Activated CD4-positive, CD25-positive, alpha-beta regulatory T cell treated with anti-CD3 and anti-CD28 coated beads, Interleukin-2, amount 50 U/mL, for 24 hours (primary cell): Measurements from ENCODE around the gene BEST1.
"Not testable (repeated sequence)": the region's sequence is repeated elsewhere in the genome, so short reads cannot be mapped to it uniquely, and the experiment has no call there.

ENCODE experiments used
- ATAC-seq, 2 donors: fragments of 150-1000 bp; cut with Tn5 transposase; one replicate each; pipeline ENCODE4 v1.10.0; 2021; ENCODE audit warnings: mild to moderate bottlenecking in 1 of 2, moderate library complexity in 1 of 2

The BEST1 gene

DNA sequence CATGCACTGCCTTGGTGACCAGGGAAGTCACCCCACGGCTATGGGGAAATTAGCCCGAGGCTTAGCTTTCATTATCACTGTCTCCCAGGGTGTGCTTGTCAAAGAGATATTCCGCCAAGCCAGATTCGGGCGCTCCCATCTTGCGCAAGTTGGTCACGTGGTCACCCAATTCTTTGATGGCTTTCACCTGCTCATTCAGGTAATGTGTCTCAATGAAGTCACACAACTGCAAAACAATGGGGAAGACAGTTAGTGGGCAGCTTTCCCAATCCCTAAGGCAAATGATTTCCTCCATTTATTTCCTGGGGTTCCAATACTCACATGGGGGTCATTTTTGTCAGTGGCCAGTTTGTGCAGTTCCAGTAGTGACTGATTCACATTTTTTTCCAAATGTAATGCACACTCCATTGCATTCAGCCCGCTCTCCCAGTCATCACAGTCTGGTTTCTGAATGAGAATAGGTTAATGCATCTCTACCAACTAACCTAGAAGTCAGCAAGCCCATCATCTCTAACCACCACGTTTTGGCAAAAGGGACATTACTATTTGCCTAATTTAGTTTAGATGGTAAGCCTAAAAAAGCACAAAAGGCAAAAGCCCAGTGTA, 14.6 kb downstream of the BEST1 start:
- ATAC-seq, result not testable (repeated sequence)

GRCh38 chr11:61966734-61967115, 16.6 kb downstream of the BEST1 start:
- ATAC-seq, result no peak

GRCh38 chr11:61967116-61967923, 17.2 kb downstream of the BEST1 start, which contains the start of gene FTH1:
FTH1 (minus strand) TSS chr11:61967634; CDS start chr11:61967425, 209 bp downstream.
- ATAC-seq, result peak; percentile 79 to 85

DNA sequence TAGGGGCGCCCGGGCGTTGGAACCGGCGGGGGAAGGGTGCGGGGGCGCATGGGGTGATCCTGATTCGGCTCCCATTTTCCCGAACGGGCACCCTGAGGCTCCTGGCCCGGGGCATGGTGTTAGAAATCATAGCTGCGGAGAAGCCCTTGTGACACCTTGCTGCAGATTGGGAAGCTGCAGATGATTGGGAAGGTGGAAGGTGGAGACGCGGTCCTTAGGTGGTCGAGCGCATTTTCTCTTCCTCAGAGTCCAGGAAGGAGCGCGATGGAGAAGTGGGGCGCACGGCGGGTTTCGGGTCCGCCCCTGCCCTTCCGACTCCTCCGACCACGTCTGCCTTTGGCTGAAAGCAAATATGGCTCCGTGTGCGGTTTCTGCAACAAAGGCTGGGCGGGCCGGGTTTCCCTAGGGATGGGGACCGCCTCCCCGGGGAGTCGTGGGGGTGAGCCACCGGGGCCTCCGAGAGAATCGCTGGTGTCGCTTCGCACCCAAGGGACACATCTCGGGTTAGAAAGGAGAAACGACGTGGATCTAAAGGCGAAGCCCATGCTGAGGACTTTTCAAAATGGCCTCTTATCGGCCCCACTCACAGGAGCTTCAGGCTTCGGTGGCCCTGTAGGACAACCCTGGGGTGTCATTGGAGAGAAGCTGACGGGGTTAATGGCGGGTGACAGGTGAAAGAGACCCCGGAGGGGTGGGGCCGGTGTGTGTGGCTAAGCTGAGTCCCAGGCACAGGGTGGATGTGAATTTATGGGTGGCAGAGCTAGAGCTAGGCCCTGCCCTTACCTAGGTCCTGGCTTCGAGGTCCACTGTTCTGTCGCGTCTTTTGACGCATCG, 18.0 kb downstream of the BEST1 start:
- no peak for ATAC-seq

GRCh38 chr11:61968758-61969390, 18.7 kb downstream of the BEST1 start:
- no peak for ATAC-seq

DNA sequence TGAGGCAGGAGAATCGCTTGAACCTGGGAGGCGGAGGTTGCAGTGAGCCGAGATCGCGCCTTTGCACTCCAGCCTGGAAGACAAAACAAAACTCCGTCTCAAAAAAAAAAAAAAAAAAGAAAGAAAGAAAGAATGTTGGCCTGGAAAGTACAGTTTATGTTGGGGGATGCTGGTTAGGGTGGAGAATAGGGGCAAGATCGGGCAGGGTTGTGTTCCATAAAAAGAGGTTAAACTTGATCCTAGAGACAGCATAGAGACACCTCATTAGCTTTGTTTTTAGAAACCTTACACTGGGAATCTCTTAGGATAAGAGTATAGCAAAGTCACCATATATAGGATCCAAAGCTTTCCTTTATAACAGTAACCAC, 19.2 kb downstream of the BEST1 start:
- no peak for ATAC-seq

- peak; percentile 37 to 55 for ATAC-seq
Observed at GRCh38 chr11:61969838-61970662, 19.9 kb downstream of the BEST1 start.

- peak in 1 of 2 donors; percentile 25 for ATAC-seq
Observed at GRCh38 chr11:61971248-61972111, 21.3 kb downstream of the BEST1 start.

- no peak for ATAC-seq
Observed at GRCh38 chr11:61972112-61972671, 22.0 kb downstream of the BEST1 start.

DNA sequence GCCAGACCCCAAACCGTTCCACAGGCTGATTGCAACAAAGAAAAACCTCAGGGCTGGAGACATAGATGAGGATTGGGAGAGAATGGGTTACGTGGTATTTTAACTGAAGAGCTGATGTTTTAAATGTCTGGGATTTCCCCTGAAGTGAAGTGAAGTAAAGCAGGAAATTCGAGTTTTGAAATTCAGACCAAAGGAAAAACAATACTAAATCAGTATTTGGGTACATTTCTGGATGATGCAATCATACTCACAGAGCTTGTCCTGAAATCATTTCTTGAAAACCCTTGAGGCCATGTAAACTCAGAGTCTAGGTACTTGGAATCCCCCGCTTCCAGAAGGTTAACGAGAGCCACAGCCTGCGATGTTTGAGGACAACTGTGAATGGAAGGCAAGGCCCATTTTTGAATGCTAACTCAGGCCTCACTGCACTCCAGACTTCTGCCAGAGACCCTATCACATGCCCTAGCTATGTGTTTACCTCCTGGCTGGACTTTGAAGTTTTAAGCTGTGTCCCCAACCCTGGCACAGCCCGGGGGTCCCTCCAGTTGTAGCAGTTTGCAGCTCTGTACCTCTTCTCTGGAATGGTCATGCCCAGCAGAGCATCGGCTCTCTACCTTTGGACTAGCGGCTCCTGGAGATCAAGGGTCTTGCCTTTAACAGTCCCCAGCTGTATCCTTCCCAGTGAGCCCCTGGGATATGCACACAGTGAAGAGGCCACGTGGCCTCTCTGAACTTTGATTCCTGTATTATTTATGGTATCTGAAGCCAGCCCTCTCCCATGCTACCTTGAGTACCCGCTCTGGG, 22.7 kb downstream of the BEST1 start:
- ATAC-seq, result no peak

DNA sequence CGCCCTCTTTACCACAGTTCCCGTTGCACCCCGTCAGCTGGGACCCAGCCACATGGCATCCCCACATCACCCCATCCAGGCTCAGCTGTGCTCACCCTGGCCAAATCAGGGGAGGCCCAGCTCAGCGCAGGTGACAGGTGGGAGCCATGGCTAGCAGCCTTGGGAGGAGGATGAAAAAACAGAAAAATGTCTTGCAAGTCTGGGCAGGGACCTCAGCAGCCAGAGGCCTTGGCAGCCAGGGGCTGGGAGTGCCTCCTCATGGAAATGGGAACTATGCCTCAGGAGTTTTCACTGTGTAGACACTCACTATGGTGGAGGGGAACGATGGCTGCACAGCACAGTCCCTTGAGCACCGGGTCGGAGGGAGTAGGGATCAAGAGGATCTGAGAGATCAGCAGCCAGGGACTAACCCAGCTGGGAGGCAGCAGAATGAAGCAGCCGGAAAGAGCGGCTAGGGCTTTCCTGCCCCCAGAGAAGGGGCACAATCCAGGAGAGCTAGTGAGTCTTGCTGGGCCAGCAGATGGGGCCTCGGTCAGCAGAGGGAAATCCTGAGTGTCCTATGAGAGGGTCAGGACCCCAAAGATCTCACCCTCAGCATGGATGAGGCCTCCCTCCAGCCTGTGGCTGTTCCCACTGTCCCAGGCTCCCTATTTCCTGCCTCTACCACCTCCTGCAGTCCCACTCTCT, 23.5 kb downstream of the BEST1 start:
- ATAC-seq, result no peak

GRCh38 chr11:61974766-61975631, 24.8 kb downstream of the BEST1 start:
- no peak for ATAC-seq

- ATAC-seq, result no peak
Observed at GRCh38 chr11:61975638-61976419, 25.7 kb downstream of the BEST1 start.

DNA sequence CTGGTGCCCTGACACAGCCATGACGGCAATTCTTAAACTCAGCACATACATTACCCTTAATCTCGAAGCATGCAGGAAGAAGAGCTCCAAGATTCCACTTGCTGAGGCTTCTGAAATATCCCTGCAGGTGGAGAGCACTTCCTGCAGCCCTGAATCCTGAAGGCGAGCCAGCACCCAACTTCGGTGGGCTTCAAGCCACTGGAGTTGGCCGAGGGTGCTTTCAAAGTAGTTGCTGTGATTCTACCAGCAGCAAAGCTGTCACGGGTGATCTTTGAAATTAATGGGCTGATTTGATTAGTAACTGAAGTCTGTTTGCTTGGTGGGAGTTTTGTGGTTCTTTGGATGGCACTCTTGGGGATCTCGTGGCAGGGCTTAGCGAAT, 26.3 kb downstream of the BEST1 start:
- no peak for ATAC-seq

DNA sequence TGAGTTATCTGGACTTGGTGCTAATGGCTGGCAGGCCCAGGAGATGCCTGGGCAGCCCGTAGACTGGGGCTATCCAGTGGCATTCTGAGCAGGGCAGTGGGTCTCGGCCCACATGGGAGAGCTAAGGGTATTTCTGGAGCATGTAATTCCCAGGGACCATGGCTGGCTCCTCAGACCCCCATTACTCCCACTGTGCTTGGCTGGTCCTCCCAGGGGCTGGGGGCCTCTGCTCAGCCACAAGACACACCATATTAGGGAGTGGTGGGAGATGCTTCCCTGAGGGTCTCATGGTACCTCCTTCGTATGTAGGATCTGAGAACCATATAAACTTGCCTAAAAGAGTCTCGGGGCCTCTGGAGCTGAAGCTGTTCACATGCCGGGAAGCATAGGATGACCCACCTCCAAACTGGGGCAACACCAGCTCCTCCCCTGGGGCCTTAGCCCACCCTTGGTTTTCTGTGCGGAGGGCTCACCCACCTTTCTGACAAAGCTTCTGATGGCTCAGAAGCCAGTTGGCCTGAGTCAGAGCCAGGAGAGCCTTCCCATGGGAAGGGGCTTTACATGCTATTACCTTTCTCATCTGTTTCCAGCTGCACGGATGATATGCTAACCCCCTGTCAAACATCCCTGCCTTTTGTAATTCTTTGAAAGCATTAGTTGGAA, 26.8 kb downstream of the BEST1 start:
- ATAC-seq, result no peak
